ENCODE measurements around the gene ABCC2.

The ABCC2 gene

GRCh38 chr10:99873846-99874245 lies 91.4 kb downstream of the ABCC2 start:
- TF ChIP-seq TCF12 (IDR thresholded peaks at IDR 0.05; ENCODE audit: low read depth) (no peak), NFIC (IDR thresholded peaks at IDR 0.05) (no peak), CEBPB (IDR thresholded peaks at IDR 0.05) (no peak), ZBTB7A (IDR thresholded peaks at IDR 0.05; ENCODE audit: low read depth) (no peak), USF1 (IDR thresholded peaks at IDR 0.05) (no peak), RAD21 (IDR thresholded peaks at IDR 0.05; ENCODE audit: low read depth) (no peak), FOXM1 (IDR thresholded peaks at IDR 0.05; ENCODE audit: borderline replicate concordance, low read depth) (no peak), YY1 (IDR thresholded peaks at IDR 0.05; ENCODE audit: low read depth) (no peak), CREB1 (IDR thresholded peaks at IDR 0.05; ENCODE audit: low read depth) (no peak), TAF1 (IDR thresholded peaks at IDR 0.05; ENCODE audit: low read depth) (no peak), TEAD4 (IDR thresholded peaks at IDR 0.05) (no peak), EP300 (IDR thresholded peaks at IDR 0.05; ENCODE audit: borderline replicate concordance) (no peak), EGR1 (IDR thresholded peaks at IDR 0.05) (no peak)
- TF ChIP-seq, protein P1, sequence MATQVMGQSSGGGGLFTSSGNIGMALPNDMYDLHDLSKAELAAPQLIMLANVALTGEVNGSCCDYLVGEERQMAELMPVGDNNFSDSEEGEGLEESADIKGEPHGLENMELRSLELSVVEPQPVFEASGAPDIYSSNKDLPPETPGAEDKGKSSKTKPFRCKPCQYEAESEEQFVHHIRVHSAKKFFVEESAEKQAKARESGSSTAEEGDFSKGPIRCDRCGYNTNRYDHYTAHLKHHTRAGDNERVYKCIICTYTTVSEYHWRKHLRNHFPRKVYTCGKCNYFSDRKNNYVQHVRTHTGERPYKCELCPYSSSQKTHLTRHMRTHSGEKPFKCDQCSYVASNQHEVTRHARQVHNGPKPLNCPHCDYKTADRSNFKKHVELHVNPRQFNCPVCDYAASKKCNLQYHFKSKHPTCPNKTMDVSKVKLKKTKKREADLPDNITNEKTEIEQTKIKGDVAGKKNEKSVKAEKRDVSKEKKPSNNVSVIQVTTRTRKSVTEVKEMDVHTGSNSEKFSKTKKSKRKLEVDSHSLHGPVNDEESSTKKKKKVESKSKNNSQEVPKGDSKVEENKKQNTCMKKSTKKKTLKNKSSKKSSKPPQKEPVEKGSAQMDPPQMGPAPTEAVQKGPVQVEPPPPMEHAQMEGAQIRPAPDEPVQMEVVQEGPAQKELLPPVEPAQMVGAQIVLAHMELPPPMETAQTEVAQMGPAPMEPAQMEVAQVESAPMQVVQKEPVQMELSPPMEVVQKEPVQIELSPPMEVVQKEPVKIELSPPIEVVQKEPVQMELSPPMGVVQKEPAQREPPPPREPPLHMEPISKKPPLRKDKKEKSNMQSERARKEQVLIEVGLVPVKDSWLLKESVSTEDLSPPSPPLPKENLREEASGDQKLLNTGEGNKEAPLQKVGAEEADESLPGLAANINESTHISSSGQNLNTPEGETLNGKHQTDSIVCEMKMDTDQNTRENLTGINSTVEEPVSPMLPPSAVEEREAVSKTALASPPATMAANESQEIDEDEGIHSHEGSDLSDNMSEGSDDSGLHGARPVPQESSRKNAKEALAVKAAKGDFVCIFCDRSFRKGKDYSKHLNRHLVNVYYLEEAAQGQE (IDR thresholded peaks at IDR 0.05; ENCODE audit: low read depth) = no peak
- TF ChIP-seq, protein P2, sequence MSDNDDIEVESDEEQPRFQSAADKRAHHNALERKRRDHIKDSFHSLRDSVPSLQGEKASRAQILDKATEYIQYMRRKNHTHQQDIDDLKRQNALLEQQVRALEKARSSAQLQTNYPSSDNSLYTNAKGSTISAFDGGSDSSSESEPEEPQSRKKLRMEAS (IDR thresholded peaks at IDR 0.05) = no peak

DNA sequence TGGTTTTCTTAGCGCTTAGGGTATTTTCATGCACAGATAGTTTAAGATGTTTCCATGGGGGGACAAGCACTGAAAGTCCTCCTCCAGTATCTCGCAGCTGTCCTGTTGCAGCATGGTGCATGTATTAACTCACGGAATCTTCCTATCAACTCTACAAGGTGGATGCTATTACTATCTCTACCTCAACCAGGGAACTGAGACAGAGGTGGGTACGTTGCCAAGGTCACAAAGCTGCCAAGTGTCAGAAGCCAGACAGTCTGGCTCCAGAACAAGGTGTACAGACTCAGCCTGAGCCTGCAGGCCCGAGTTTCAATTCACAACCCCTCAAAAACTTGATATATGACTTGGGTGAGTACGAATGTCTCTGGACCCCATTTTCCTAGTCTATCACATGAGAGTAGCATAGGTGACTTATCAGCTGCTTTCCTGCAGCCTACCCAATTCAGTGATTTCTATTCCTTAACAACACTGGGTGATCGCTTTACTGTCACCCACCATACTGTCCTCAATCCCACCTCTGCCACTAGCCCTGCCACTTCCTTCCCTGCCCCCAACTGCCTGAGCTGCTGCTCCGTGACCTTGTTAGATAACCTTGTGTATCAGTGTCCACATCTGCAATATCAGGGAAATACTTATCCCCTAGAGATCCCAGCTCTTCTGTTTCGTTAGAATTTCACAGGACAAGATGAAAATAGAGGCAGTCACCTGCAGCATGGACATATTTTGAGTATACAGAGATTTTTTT lies 92.1 kb downstream of the ABCC2 start:
- TF ChIP-seq TAF1 (IDR thresholded peaks at IDR 0.05; ENCODE audit: low read depth) = no peak
- no peak for TF ChIP-seq CREB1 (IDR thresholded peaks at IDR 0.05; ENCODE audit: low read depth)
- no peak for TF ChIP-seq EP300 (IDR thresholded peaks at IDR 0.05; ENCODE audit: borderline replicate concordance)
- TF ChIP-seq RAD21 (IDR thresholded peaks at IDR 0.05; ENCODE audit: low read depth) = no peak
- no peak for TF ChIP-seq TCF12 (IDR thresholded peaks at IDR 0.05; ENCODE audit: low read depth)
- no peak for TF ChIP-seq FOXM1 (IDR thresholded peaks at IDR 0.05; ENCODE audit: borderline replicate concordance, low read depth)
- no peak for TF ChIP-seq USF1 (IDR thresholded peaks at IDR 0.05)
- no peak for TF ChIP-seq ZBTB7A (IDR thresholded peaks at IDR 0.05; ENCODE audit: low read depth)
- TF ChIP-seq, protein P1 (IDR thresholded peaks at IDR 0.05; ENCODE audit: low read depth) = no peak
- TF ChIP-seq NFIC (IDR thresholded peaks at IDR 0.05) = no peak
- TF ChIP-seq EGR1 (IDR thresholded peaks at IDR 0.05) = no peak
- no peak for TF ChIP-seq TEAD4 (IDR thresholded peaks at IDR 0.05)
- no peak for TF ChIP-seq CEBPB (IDR thresholded peaks at IDR 0.05)

DNA sequence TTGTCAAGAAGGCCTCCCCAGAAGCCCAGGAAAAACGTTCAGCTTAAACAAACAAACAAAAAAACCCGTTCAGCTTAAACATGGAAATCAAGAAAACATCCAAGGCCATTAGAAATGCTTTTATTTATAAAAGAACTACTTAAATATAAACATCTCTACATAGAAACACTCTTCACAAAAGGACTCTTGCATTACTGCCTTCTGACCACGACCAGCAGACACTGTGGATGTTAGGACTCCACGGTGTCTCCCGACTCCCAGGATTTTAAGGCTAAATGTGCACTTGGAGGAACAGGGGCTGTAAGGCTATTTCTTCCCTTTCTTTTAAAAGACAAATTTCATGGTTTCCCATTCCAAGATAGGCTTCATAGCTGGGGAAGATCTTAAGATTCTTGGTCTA lies 93.0 kb downstream of the ABCC2 start:
- TF ChIP-seq RAD21 (IDR thresholded peaks at IDR 0.05; ENCODE audit: low read depth) = no peak
- no peak for TF ChIP-seq YY1 (IDR thresholded peaks at IDR 0.05; ENCODE audit: low read depth)
- TF ChIP-seq NFIC (IDR thresholded peaks at IDR 0.05) = no peak
- TF ChIP-seq USF1 (IDR thresholded peaks at IDR 0.05) = no peak
- TF ChIP-seq FOXM1 (IDR thresholded peaks at IDR 0.05; ENCODE audit: borderline replicate concordance, low read depth) = no peak
- no peak for TF ChIP-seq ZBTB7A (IDR thresholded peaks at IDR 0.05; ENCODE audit: low read depth)
- TF ChIP-seq, protein P1 (IDR thresholded peaks at IDR 0.05; ENCODE audit: low read depth) = no peak
